HG03520 (cell line): ENCODE results near the gene ZNF165.
"Not testable (repeated sequence)": the region's sequence is repeated elsewhere in the genome, so short reads cannot be mapped to it uniquely, and the experiment has no call there.

Experiments
- ATAC-seq: cut with Tn5 transposase; IDR thresholded peaks from one replicate; pipeline ENCODE4 v1.9.1; 2021; ENCODE audit warnings: mild to moderate bottlenecking, moderate library complexity; ENCODE audit not compliant: unreplicated experiment

Gene ZNF165

DNA sequence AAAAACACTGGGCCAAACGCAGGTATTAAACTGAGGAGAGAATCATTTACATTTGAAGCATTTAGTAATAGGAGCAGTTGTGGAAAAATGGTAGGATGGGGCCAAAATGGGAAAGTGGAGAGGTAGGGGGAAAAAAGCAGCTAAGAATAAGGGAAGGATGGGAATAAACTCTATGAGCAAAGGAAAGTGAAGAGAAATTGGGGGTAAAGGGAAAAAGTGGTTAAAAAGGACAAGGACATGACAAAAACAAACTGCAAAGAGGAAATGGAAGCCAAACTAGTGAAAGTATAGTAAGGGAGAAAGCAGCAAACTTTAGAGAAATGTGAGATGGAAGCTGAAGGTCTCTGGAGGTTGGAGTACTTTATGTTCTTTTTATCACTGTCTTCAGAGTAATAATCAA, 37.8 kb downstream of the ZNF165 start:
- no peak for ATAC-seq

DNA sequence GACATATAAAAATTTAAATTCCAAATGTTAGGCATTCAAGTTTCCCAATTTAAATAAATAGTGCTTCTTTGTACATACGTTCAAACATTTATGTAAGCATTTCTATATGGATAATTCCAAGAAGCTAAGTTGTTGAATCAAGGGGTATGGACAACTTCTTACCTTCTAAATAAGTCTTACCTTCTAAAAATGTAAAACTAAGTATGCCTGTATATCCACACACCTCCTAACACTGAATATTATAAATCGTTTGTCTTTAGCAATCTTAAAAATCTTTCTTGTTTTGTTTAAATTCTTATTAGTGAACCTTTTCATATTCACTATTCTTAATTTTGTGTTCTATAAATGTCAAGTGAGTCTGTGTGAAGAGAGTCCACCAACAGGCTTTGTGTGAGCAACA, 41.5 kb downstream of the ZNF165 start:
- no peak for ATAC-seq

GRCh38 chr6:28122283-28122682, 41.9 kb downstream of the ZNF165 start:
- ATAC-seq = not testable (repeated sequence)

GRCh38 chr6:28124350-28124970, 44.1 kb downstream of the ZNF165 start, which contains the start of gene ZSCAN16:
Gene ZSCAN16 (plus strand): TSS chr6:28124609. CDS start chr6:28125444, 835 bp downstream.
- peak; percentile 97 for ATAC-seq

DNA sequence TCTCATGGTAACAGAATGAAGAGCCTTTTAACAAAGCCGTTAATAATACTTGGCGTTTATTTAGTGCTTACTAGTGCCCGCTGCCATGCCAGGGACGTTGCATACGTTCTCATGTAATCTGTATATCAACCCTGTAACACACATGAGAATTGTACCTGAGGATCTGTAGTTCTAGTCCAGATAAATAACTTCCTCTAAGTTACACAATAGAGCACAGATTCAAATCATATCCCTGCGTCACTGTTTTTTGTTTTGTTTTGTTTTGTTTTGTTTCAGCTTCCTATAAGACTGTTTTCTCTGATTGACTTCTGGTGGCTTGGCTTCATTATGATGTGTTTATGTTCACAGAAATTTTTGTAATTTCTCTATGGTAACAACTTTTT, 44.6 kb downstream of the ZNF165 start:
- ATAC-seq = no peak

GRCh38 chr6:28125401-28125800, 45.0 kb downstream of the ZNF165 start:
- no peak for ATAC-seq

- no peak for ATAC-seq
Measured at GRCh38 chr6:28134015-28134414, 53.6 kb downstream of the ZNF165 start.

GRCh38 chr6:28134716-28135115, 54.3 kb downstream of the ZNF165 start:
- no peak for ATAC-seq

- ATAC-seq = no peak
Measured at GRCh38 chr6:28135393-28135792, 55.0 kb downstream of the ZNF165 start.

DNA sequence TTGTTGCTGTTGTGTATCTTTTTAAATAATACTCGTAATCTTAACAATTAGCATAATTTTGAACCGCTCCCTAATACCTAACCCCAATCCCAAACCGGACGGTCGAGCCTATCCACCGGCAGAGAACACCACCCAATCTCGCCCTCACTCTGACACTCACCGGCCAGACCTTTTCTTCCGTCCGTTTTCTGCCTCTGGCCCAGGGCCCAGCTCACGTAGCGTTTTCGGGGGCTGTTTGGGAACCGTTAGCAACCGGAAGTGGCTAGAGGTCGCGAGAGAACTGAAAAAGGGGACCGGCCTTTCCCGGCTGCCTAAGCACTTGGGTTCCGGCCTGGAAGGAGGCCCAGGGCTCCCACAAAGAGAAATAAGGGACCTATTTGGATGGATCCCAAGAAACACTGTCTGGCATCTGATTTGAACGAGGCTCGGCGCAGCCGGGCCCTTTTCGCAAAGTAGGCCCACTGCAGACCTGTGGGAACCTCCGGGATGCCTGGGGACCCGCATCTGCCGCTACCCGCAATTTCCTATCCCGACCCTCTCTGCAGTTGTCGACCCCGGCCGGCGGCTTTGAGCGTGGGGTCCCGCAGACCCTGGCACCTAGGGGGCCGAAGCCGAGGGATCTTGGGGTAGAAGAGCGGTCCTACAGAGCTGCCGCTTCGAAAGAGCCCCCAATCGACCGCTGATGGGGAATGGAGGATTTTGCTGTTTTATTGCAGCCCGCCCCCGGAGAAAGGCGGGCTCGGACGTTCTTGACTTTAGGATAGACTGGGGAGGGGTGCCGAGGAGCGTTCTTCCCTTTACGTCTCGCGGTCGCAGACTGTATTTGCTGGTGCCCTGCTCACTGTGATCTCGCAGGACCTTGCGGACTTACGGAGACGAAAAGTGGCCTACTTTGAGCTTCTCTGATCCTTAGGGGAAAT, 56.5 kb downstream of the ZNF165 start:
- ATAC-seq = peak; percentile 66

DNA sequence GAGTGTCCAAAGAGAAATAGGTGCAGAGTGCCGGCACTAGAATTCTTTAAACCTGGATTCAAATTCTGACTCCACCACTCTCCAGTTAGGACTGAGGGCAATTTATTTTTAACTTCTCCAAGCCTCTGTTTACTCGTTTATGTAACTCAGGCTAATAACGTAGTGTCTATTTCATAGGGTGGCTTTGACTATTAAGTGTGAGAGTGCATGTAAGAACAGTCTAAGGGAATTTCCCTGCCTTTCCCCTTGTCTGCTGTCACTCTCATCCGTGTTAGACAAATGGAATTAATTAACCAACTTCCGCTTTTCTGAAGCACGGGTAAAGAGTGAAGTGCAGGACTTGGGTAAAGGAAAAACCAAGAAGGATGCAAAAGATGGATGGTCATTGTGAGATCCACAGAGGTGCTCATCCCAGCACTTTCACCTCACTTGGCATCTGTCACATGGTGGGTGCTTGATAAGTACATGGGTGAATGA, 57.2 kb downstream of the ZNF165 start:
- no peak for ATAC-seq
